HepG2 (cell line): ENCODE data around the gene PDGFRA. TPM values are rescaled to one million over a fixed set of nuclear protein-coding genes. Genes with fewer than 3 reads are reported as not detected.

Experiments used
- ARID4A ChIP-seq: sonication (generic); formaldehyde crosslinking; IDR thresholded peaks from 2 replicates; pipeline ENCODE4 v1.5.0; 2020; ENCODE audit warnings: mild to moderate bottlenecking, missing genetic modification reagents, borderline replicate concordance
- ATM ChIP-seq: fragments of 450-650 bp; IDR thresholded peaks from 2 replicates; pipeline ENCODE4 v1.7.1; 2017; ENCODE audit warnings: mild to moderate bottlenecking, borderline replicate concordance
- CREBL2 ChIP-seq: sonication (generic); formaldehyde crosslinking; IDR thresholded peaks from 2 replicates; pipeline ENCODE4 v1.8.1; 2023; ENCODE audit warnings: missing genetic modification reagents, mild to moderate bottlenecking, borderline replicate concordance
- DPF2 ChIP-seq: sonication (generic); formaldehyde crosslinking; IDR thresholded peaks from 2 replicates; pipeline ENCODE4 v1.4.0; 2020; ENCODE audit warnings: mild to moderate bottlenecking, low read depth, missing genetic modification reagents, borderline replicate concordance
- HES4 ChIP-seq: sonication (generic); formaldehyde crosslinking; IDR thresholded peaks from 2 replicates; pipeline ENCODE4 v1.9.0; 2021; ENCODE audit warnings: mild to moderate bottlenecking, missing genetic modification reagents, borderline replicate concordance
- HIVEP1 ChIP-seq: sonication (generic); formaldehyde crosslinking; IDR thresholded peaks from 2 replicates; pipeline ENCODE4 v1.4.0; 2020; ENCODE audit warnings: mild to moderate bottlenecking, missing genetic modification reagents
- IRX3 ChIP-seq: sonication (generic); formaldehyde crosslinking; IDR thresholded peaks from 2 replicates; pipeline ENCODE4 v1.8.1; 2023; ENCODE audit warnings: mild to moderate bottlenecking, low read depth, missing genetic modification reagents, borderline replicate concordance
- KIAA2018 ChIP-seq: sonication (generic); formaldehyde crosslinking; IDR thresholded peaks from 2 replicates; pipeline ENCODE4 v1.5.0; 2020; ENCODE audit warnings: mild to moderate bottlenecking, missing genetic modification reagents, borderline replicate concordance
- POGZ ChIP-seq: sonication (generic); formaldehyde crosslinking; IDR thresholded peaks from 2 replicates; pipeline ENCODE4 v1.4.0; 2020; ENCODE audit warnings: mild to moderate bottlenecking, missing genetic modification reagents
- SOX5 ChIP-seq: IDR thresholded peaks from 2 replicates; pipeline ENCODE4 v1.6.1; 2016; ENCODE audit warnings: borderline replicate concordance
- ZBTB42 ChIP-seq: sonication (generic); formaldehyde crosslinking; IDR thresholded peaks from 2 replicates; pipeline ENCODE4 v1.5.0; 2020; ENCODE audit warnings: mild to moderate bottlenecking, missing genetic modification reagents
- ZNF12 ChIP-seq: sonication (generic); formaldehyde crosslinking; IDR thresholded peaks from 2 replicates; pipeline ENCODE4 v1.5.0; 2020; ENCODE audit warnings: missing genetic modification reagents
- ZNF20 ChIP-seq: sonication (generic); formaldehyde crosslinking; IDR thresholded peaks from 2 replicates; pipeline ENCODE4 v1.4.0; 2020; ENCODE audit warnings: mild to moderate bottlenecking, moderate library complexity, missing genetic modification reagents
- ZNF264 ChIP-seq: sonication (generic); formaldehyde crosslinking; IDR thresholded peaks from 2 replicates; pipeline ENCODE4 v1.4.0; 2020; ENCODE audit warnings: missing genetic modification reagents
- ZNF629 ChIP-seq: sonication (generic); formaldehyde crosslinking; conservative IDR thresholded peaks from 2 replicates; pipeline ENCODE4 v1.5.0; 2020; ENCODE audit warnings: missing genetic modification reagents
- ZNF660 ChIP-seq: sonication (generic); formaldehyde crosslinking; IDR thresholded peaks from 2 replicates; pipeline ENCODE4 v1.5.1; 2020; ENCODE audit warnings: mild to moderate bottlenecking, low read depth, missing genetic modification reagents, borderline replicate concordance
- ZNF784 ChIP-seq: sonication (generic); formaldehyde crosslinking; IDR thresholded peaks from 2 replicates; pipeline ENCODE4 v1.5.1; 2020; ENCODE audit warnings: missing genetic modification reagents, mild to moderate bottlenecking, borderline replicate concordance
- polyA plus RNA-seq, 8 experiments: library from polyadenylated mRNA; depleted of rRNA in 3 of 8; stranded (reverse) in 7 of 8; unstranded in 1 of 8; fragments of >200 nt; fragmentation: Illumina TruSeq in 4 of 8; extraction: Trizol in 4 of 8; gene quantifications; 2 replicates each; pipeline versions ENCODE4 v1.2.1 to v1.2.3, GENCODE V29; 2011 to 2016; ENCODE audit warnings: low read depth in 4 of 8, missing spikeins in 1 of 8, mixed read lengths in 1 of 8; ENCODE audit not compliant: insufficient read depth in 1 of 8
- total RNA-seq, 5 experiments: library from RNA; depleted of rRNA; stranded (reverse); fragments of >200 nt; fragmentation: Illumina TruSeq; extraction: Trizol; gene quantifications; 2 replicates each; pipeline ENCODE4 v1.2.3, GENCODE V29; 2016; ENCODE audit warnings: low read depth in 1 of 5

PDGFRA gene
- total and polyA plus RNA-seq, 2 of the 13 experiments (the other 11 are each of a cell fraction or from before 2014, with no cell fraction given) = 0.04 TPM; not detected in 1

GRCh38 chr4:54233277-54233696 lies 4.2 kb downstream of the PDGFRA start (continued):
- TF ChIP-seq CREBL2 (CRISPR knock-in tag) (no peak), POGZ (CRISPR knock-in tag) (peak; percentile 42), ZBTB42 (CRISPR knock-in tag) (no peak), ZNF784 (CRISPR knock-in tag) (no peak), HES4 (CRISPR knock-in tag) (no peak), ZNF20 (CRISPR knock-in tag) (no peak), KIAA2018 (CRISPR knock-in tag) (no peak), HIVEP1 (CRISPR knock-in tag) (no peak), DPF2 (CRISPR knock-in tag) (no peak), ZNF12 (no peak), SOX5 (CRISPR knock-in tag) (no peak), IRX3 (no peak), ATM (no peak), ARID4A (CRISPR knock-in tag) (peak; percentile 33; the same call in 1 of the 2 replicates), ZNF264 (CRISPR knock-in tag) (peak; percentile 64; the same call in 1 of the 2 replicates), ZNF660 (CRISPR knock-in tag) (no peak), ZNF629 (CRISPR knock-in tag) (no peak)
